Loucy (cell line): ENCODE data around the gene PNLIPRP2.

Experiments
- H2AFZ ChIP-seq: fragments of 200-600 bp; sonication (generic); 2 replicates; pipeline ENCODE4 v1.6.0; 2016; ENCODE audit warnings: antibody characterized with exemption, mild to moderate bottlenecking, low read length, moderate library complexity
- H3F3A ChIP-seq: fragments of 200-600 bp; 2 replicates; pipeline ENCODE4 v1.6.0; 2016; ENCODE audit warnings: antibody characterized with exemption, low read depth, mild to moderate bottlenecking
- H3K27me3 ChIP-seq: fragments of 200-600 bp; sonication (generic); 2 replicates; pipeline ENCODE4 v1.6.1; 2014; ENCODE audit warnings: low read length, mild to moderate bottlenecking; ENCODE audit not compliant: insufficient read depth, poor library complexity, severe bottlenecking
- H3K36me3 ChIP-seq: fragments of 200-600 bp; sonication (generic); 2 replicates; pipeline ENCODE4 v1.6.1; 2016; ENCODE audit warnings: low read length; ENCODE audit not compliant: insufficient read depth
- H3K4me1 ChIP-seq: fragments of 200-600 bp; sonication (generic); 2 replicates; pipeline ENCODE4 v1.5.1; 2014; ENCODE audit warnings: low read length, mild to moderate bottlenecking; ENCODE audit not compliant: insufficient read depth, poor library complexity, severe bottlenecking
- H3K4me2 ChIP-seq: fragments of 200-600 bp; sonication (generic); 2 replicates; pipeline ENCODE4 v1.6.0; 2014; ENCODE audit warnings: antibody characterized with exemption, low read length, low read depth, mild to moderate bottlenecking; ENCODE audit not compliant: poor library complexity, severe bottlenecking
- H3K4me3 ChIP-seq: fragments of 200-600 bp; sonication (generic); 2 replicates; pipeline ENCODE4 v1.5.1; 2014; ENCODE audit warnings: low read length, mild to moderate bottlenecking, mixed read lengths; ENCODE audit not compliant: poor library complexity, severe bottlenecking
- H3K79me2 ChIP-seq: fragments of 200-600 bp; sonication (generic); 2 replicates; pipeline ENCODE4 v1.6.1; 2014; ENCODE audit warnings: low read length; ENCODE audit not compliant: insufficient read depth
- H3K9ac ChIP-seq: fragments of 200-600 bp; sonication (generic); 2 replicates; pipeline ENCODE4 v1.6.0; 2014; ENCODE audit warnings: mild to moderate bottlenecking, low read depth, low read length, moderate library complexity; ENCODE audit not compliant: poor library complexity, severe bottlenecking
- H3K9me2 ChIP-seq: fragments of 200-600 bp; sonication (generic); replicated peaks from 2 replicates; pipeline ENCODE4 v1.6.1; 2016; ENCODE audit warnings: low read depth, low read length, mixed read lengths
- H3K9me3 ChIP-seq: fragments of 200-600 bp; sonication (generic); 2 replicates; pipeline ENCODE4 v1.6.1; 2014; ENCODE audit warnings: mild to moderate bottlenecking, antibody characterized with exemption, low read length, low read depth; ENCODE audit not compliant: insufficient read depth
- H4K20me1 ChIP-seq: fragments of 200-600 bp; sonication (generic); 2 replicates; pipeline ENCODE4 v1.6.0; 2014; ENCODE audit warnings: antibody characterized with exemption, low read length, mild to moderate bottlenecking; ENCODE audit not compliant: insufficient read depth, poor library complexity, severe bottlenecking
- CTCF ChIP-seq: fragments of 200-600 bp; sonication (generic); conservative IDR thresholded peaks from 2 replicates; pipeline ENCODE4 v1.5.1; 2014; ENCODE audit warnings: mild to moderate bottlenecking, antibody characterized with exemption, low read length
- EZH2phosphoT487 ChIP-seq: fragments of 200-600 bp; IDR thresholded peaks from 2 replicates; pipeline ENCODE4 v1.6.1; 2018; ENCODE audit warnings: antibody characterized with exemption, mild to moderate bottlenecking, moderate library complexity, borderline replicate concordance

PNLIPRP2 gene

GRCh38 chr10:116646502-116646901, 25.7 kb downstream of the PNLIPRP2 start:
- TF ChIP-seq CTCF (no peak), EZH2phosphoT487 (no peak)
- H3K4me3 ChIP-seq = no peak overlapping the region
- no peak overlapping the region for H3K4me2 ChIP-seq
- H2AFZ ChIP-seq = no peak overlapping the region
- no peaks in the 10 kb centered on the region for H3K4me1 ChIP-seq
- H4K20me1 ChIP-seq = no peaks in the 10 kb centered on the region
- H3F3A ChIP-seq = no peaks in the 10 kb centered on the region
- H3K36me3 ChIP-seq = no peaks in the 10 kb centered on the region
- H3K9ac ChIP-seq = no peak overlapping the region
- H3K9me2 ChIP-seq = no peaks in the 10 kb centered on the region
- H3K79me2 ChIP-seq = no peaks in the 10 kb centered on the region
- H3K27me3 ChIP-seq = no peaks in the 10 kb centered on the region
- H3K9me3 ChIP-seq = no peaks in the 10 kb centered on the region

GRCh38 chr10:116648903-116649302, 28.1 kb downstream of the PNLIPRP2 start:
- no peak overlapping the region for H3K4me2 ChIP-seq
- no peak overlapping the region for H3K4me3 ChIP-seq
- no peaks in the 10 kb centered on the region for H3K9me3 ChIP-seq
- no peak overlapping the region for H3K9ac ChIP-seq
- no peak overlapping the region for H2AFZ ChIP-seq
- no peaks in the 10 kb centered on the region for H3K9me2 ChIP-seq
- H3K36me3 ChIP-seq = no peaks in the 10 kb centered on the region
- no peak for TF ChIP-seq EZH2phosphoT487
- no peak for TF ChIP-seq CTCF
- no peaks in the 10 kb centered on the region for H4K20me1 ChIP-seq
- H3F3A ChIP-seq = no peaks in the 10 kb centered on the region
- no peaks in the 10 kb centered on the region for H3K79me2 ChIP-seq
- no peaks in the 10 kb centered on the region for H3K4me1 ChIP-seq
- H3K27me3 ChIP-seq = no peaks in the 10 kb centered on the region

GRCh38 chr10:116653885-116654284, 33.1 kb downstream of the PNLIPRP2 start:
- Histone ChIP-seq H3F3A (no peaks in the 10 kb centered on the region), H3K79me2 (no peaks in the 10 kb centered on the region), H2AFZ (no peak overlapping the region), H4K20me1 (no peaks in the 10 kb centered on the region), H3K4me2 (no peak overlapping the region), H3K36me3 (no peaks in the 10 kb centered on the region), H3K9me2 (no peaks in the 10 kb centered on the region), H3K27me3 (no peaks in the 10 kb centered on the region), H3K9ac (no peak overlapping the region), H3K9me3 (no peaks in the 10 kb centered on the region), H3K4me3 (no peak overlapping the region), H3K4me1 (no peaks in the 10 kb centered on the region)
- no peak for TF ChIP-seq EZH2phosphoT487
- TF ChIP-seq CTCF = no peak
